HG02571 (cell line): ENCODE results near the gene SPATA3.
"Not testable (repeated sequence)": the region's sequence is repeated elsewhere in the genome, so short reads cannot be mapped to it uniquely, and the experiment has no call there.

ENCODE experiments used
- ATAC-seq: cut with Tn5 transposase; IDR thresholded peaks from one replicate; pipeline ENCODE4 v1.9.1; 2021; ENCODE audit warnings: mild to moderate bottlenecking, moderate library complexity; ENCODE audit not compliant: unreplicated experiment

SPATA3 gene

GRCh38 chr2:230968314-230968713, 27.6 kb upstream of the SPATA3 start:
- not testable (repeated sequence) for ATAC-seq

DNA sequence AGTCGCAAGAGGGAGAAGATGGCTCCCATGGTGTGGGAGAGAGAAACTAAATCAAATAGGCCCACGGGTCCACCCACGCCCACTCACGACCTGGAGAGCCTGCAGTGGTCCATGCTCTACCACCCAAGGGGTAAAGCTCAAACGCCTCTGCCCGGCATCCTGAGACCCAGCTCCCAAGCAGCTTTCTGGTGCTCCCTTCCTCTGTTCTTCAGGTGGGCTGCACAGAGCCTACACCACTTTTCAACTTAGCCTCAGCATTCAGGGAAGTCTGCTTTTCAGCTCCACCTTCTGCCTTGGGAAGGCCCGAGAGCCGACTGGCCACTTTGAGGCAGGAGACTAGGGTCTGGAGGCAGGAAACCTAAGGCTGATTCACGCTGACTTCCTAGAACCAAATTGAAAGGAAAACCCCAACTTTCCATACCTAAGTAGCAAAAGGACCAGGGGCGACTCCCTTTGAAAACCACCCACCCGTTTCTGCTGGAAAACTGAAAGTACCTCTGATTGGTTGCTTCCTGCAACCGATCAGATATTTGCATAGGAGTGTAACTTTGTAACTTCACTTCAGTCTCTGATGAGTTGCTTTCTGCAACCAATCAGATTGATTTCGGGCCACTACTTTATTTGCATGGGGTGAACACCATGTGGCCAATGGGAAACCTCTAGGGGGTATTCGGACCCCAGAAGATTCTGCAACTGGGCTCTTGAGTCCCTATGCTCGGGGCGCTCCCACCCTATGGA, 26.8 kb upstream of the SPATA3 start:
- ATAC-seq: no peak

DNA sequence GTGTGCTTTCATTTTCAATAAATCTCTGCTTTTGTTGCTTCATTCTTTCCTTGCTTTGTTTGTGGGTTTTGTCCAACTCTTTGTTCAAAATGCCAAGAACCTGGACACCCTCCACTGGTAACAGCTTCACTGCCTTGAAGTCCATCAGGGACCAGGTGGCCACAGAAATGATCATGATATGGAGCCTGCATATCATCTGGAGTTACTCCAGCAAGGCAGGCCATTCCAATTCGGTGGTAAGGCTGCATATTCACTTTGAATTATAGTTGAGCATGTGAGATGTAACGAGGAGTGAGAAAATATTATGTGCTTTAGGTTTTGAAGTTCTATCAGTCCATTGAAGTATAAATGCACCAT, 26.3 kb upstream of the SPATA3 start:
- ATAC-seq: no peak

DNA sequence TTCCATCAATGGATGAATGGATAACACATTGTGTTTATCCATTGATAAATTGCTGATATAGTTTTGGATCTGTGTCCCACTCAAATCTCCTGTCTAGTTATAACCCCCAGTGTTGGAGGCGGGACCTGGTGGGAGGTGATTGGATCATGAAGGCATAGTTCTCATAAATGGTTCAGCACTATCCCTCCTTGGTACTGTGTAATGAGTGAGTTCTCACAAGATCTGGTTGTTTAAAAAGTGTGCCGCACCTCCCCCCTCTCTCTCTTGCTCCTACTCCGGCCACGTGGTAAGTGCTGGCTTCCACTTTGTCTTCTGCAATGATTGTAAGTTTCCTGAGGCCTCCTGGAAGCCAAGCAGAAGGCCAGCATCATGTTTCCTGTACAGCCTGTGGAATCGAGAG, 23.9 kb upstream of the SPATA3 start:
- ATAC-seq: no peak

GRCh38 chr2:230974096-230974913, 21.6 kb upstream of the SPATA3 start:
- peak; percentile 78 for ATAC-seq

DNA sequence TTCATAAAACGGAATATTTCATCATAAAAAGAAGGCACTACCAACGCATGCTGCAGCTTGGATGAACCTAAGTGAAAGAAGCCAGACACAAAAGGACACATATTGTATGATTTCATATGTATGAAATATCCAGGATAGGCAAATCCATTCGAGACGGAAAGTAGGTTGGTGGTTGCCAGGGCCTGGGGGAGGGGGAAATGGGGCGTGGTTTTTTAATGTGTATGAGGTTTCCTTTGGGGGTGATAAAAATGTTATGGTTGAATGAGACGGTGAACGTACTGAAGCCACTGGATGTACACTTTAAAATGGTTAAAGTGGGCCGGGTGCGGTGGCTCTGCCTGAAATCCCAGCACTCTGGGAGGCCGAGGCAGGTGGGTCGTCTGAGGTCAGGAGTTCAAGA, 20.0 kb upstream of the SPATA3 start:
- ATAC-seq: no peak

DNA sequence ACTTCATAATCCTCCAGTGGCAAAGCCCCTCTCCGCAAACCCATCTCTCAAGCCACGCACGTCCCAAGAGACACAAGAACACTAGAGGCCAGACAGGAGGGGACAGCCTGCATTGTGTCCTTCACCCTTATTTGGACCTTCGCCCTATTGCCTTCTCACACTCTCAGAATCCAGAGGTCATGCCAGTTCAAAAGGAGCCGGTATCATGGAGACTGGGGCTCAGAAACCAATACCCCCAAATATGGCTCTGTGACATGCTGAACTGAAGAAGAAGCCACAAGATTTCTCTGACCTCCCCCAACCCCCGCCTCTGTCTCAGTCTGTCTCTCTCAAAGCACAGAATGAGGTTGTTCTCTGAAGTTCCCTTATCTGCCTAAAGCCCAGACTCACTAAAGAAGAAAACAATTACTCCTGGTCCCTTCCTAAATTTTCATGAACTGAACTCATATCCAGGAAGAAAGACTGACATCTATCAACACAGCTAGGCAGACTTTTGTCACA, 19.2 kb upstream of the SPATA3 start:
- no peak for ATAC-seq

GRCh38 chr2:230980468-230980867, 15.5 kb upstream of the SPATA3 start:
- no peak for ATAC-seq

- ATAC-seq: no peak
Observed at GRCh38 chr2:230981704-230982103, 14.2 kb upstream of the SPATA3 start.

DNA sequence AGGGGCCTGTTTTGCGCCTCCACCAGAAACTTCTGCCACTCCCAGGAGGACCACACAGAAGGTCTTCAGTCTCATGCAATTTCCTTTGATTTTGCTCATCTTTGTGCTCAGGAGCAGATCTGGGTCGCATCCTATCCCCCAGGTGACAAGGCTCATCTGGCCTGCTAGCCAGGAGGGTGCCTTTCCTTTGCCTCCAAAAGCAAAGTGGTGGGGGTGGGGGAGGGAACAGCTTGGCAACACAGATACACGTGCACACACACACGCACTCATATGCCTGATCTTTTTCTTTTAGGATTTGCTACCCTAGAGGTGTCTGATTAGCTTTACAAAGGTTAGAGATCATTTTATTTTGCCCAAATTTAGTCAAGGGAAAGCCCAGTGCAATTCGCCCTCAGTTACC, 13.8 kb upstream of the SPATA3 start:
- no peak for ATAC-seq

- no peak for ATAC-seq
Observed at GRCh38 chr2:230982528-230982927, 13.4 kb upstream of the SPATA3 start.

- no peak for ATAC-seq
Observed at GRCh38 chr2:230983566-230983965, 12.4 kb upstream of the SPATA3 start.

GRCh38 chr2:230984393-230985220, 11.3 kb upstream of the SPATA3 start:
- ATAC-seq: peak; percentile 72

DNA sequence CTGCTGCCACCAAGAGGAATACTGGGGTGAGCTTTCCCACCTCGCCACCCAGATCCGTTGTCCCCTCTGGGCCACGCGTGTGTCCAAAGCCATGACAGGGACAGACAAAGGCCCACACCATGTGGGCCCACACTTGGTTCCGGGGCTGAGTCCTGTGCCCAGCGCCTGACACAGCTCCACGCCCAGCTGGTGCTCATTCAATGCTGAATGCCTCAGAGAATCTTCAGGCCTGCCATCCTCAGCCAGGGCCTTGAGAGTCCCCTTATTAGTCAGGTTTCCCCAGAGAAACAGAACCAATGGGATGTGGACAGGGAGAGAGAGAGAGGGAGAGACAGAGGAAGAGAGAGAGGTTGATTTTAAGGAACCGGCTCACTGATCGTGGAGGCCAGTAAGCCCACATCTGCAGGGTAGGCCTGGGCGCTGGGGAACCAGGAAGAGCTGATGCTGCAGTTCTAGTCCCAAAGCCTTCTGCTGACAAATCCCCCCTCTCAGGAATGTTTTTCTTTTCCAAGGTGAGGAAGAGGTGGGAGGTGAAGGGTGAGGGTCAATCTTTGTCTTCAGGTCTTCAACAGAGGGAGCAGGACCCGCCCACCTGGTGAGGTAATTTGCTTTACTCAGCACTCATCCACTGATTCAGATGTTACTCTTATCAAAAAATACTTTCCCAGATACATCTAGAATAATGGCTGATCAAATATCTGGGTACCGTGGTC, 10.2 kb upstream of the SPATA3 start:
- no peak for ATAC-seq

GRCh38 chr2:230986520-230987136, 9.3 kb upstream of the SPATA3 start:
- no peak for ATAC-seq

GRCh38 chr2:230987137-230988020, 8.5 kb upstream of the SPATA3 start:
- ATAC-seq: no peak

DNA sequence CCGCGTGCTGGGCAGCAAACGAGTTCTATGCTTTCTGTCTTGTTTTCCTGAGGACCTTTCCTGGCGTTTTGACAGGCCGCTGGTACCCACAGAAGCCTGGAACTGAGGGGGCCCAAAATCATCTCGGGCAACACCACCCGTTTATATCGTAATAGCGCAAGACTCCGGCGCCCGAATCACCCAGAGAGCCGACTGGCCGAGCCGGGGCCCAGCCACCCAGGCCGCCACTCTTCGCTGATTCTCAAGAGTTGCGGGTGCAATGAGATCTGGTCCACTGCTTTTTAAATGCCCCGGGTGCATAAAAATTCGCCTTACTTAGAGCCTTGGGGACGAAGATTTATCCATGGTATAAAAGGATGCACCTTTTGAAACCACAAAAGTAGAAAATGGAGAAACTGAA, 6.2 kb upstream of the SPATA3 start:
- no peak for ATAC-seq

- ATAC-seq: no peak
Observed at GRCh38 chr2:230990131-230990898, 5.6 kb upstream of the SPATA3 start.

- ATAC-seq: no peak
Observed at GRCh38 chr2:230990899-230991150, 5.1 kb upstream of the SPATA3 start.
